ENCODE measurements around the gene MVP. TPM values are rescaled to one million over a fixed set of nuclear protein-coding genes. Genes with fewer than 3 reads are reported as not detected.
A peak's percentile ranks its signal among the peaks of the same experiment; 100 is the strongest.

MVP gene
- total RNA-seq, 2 experiments from 2014 or later = 110 to 123 TPM

GRCh38 chr16:29813644-29814562 lies 6.4 kb upstream of the MVP start:
- Mint-ChIP-seq H3K9me3 (ENCODE audit: low read depth) (no peaks in the 10 kb centered on the region), H3K4me1 (peaks cover 66% of the 10 kb centered on the region), H3K27me3 (peaks cover 12% of the 10 kb centered on the region), H3K27ac (no peak overlapping the region), H3K4me3 (no peak overlapping the region), H3K36me3 (peaks cover 29% of the 10 kb centered on the region)
- no peak for ATAC-seq
- CTCF ChIA-PET = interaction anchor here (0.8 to 16.1 kb wide), 3 partner anchors 35 to 113 kb away, joined by 3 to 192 read pairs (median 3); no protein-coding TSS in a partner anchor
- no peak for DNase-seq

DNA sequence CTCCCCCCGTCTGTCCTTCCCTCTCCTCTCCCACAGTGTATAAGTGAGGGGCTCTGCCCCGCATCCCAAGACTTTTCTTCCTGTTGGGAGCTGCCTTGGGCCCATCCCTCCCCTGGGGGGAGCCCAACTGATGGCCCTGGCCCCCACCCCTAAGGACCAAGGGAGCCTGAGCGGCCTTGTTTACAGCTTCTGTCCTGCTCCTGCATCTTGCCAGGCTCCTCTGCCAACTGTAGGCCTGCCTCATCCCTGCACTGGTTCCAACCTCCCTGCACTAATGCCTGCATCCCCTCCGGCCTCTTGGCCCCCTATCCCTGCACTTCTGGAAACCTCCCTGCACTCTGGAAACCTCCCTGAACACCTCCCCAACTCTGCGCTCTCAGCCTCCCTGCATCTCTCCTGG lies 5.7 kb upstream of the MVP start:
- H3K4me3 Mint-ChIP-seq = peak overlapping the region; percentile 99
- CTCF ChIA-PET = interaction anchor here (4.4 to 16.1 kb wide), 2 partner anchors 25 to 35 kb away, joined by 34 to 192 read pairs; partner anchors contain the start of gene KIF22
- DNase-seq (no peak), ATAC-seq (no peak)
- peaks cover 12% of the 10 kb centered on the region for H3K27me3 Mint-ChIP-seq
- H3K36me3 Mint-ChIP-seq = peaks cover 30% of the 10 kb centered on the region
- H3K4me1 Mint-ChIP-seq = peaks cover 67% of the 10 kb centered on the region
- peak overlapping the region; percentile 88 for H3K27ac Mint-ChIP-seq
- H3K9me3 Mint-ChIP-seq (ENCODE audit: low read depth) = no peaks in the 10 kb centered on the region

DNA sequence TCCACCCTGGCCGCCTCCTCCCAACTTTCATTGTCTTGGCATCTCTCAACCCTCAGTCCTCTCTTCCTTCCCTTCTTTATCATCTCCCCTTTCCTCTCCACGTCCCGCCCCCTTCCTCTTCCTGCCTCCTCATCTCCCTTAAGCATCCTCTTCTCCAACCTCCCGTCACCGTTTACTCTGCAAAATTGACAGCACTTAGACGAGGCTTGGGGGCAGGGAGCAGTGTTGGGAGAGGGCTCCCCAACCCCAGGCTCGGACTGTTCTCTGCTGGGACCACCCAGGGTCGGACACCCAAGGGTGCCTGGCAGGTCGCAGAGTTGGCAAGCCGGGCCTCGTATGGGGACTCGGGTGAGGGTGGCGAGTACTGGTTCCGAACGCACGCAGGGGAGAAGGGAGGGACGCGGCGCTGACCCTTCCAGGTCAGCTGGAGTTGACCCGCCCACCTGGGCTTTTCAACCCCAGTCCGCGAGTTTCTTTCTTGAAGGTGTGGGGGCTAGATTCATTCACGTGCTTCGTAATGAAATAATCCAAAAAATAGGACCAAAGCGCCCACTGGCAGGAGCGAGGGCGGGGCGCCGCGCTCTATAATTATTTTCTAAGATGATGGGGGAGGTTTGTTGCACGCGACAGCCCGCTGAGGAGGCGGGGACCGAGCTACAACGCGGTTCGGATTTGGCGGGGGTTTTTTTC lies 5.1 kb upstream of the MVP start:
- CTCF ChIA-PET = interaction anchor here (0.6 to 16.1 kb wide), 26 partner anchors 8 to 241 kb away, joined by 3 to 192 read pairs (median 5); partner anchors contain the start of genes C16orf54, KCTD13, KIF22 and MAZ

GRCh38 chr16:29815793-29816693 lies 4.2 kb upstream of the MVP start, which contains the start of gene PAGR1:
Gene PAGR1, plus strand, starts transcription at chr16:29816152. Its CDS starts 374 bp downstream, at chr16:29816526.
- Mint-ChIP-seq H3K27me3 (peaks cover 12% of the 10 kb centered on the region), H3K9me3 (ENCODE audit: low read depth) (no peaks in the 10 kb centered on the region), H3K36me3 (peaks cover 27% of the 10 kb centered on the region), H3K4me1 (peaks cover 65% of the 10 kb centered on the region), H3K4me3 (peak within 1 kb of the TSS; percentile 99), H3K27ac (peak within 1 kb of the TSS; percentile 88)
- ATAC-seq = peak; percentile 79
- DNase-seq = peak; percentile 99
- CTCF ChIA-PET = interaction anchor here (0.6 to 16.1 kb wide), 33 partner anchors 9 to 240 kb away, joined by 3 to 192 read pairs (median 5); partner anchors contain the start of genes C16orf54, KCTD13, KIF22 and MAZ

More for the DNA sequence above, 5.1 kb upstream of the MVP start:
- ATAC-seq (no peak), DNase-seq (peak; percentile 72)
- H3K36me3 Mint-ChIP-seq = peaks cover 30% of the 10 kb centered on the region
- peaks cover 68% of the 10 kb centered on the region for H3K4me1 Mint-ChIP-seq
- peak overlapping the region; percentile 88 for H3K27ac Mint-ChIP-seq
- peak overlapping the region; percentile 99 for H3K4me3 Mint-ChIP-seq
- peaks cover 12% of the 10 kb centered on the region for H3K27me3 Mint-ChIP-seq
- no peaks in the 10 kb centered on the region for H3K9me3 Mint-ChIP-seq (ENCODE audit: low read depth)

GRCh38 chr16:29816694-29817441 lies 3.4 kb upstream of the MVP start:
- CTCF ChIA-PET = interaction anchor here (0.6 to 16.1 kb wide), 23 partner anchors 9 to 237 kb away, joined by 3 to 192 read pairs (median 6); partner anchors contain the start of genes KIF22, MAZ and TMEM219
- Mint-ChIP-seq H3K36me3 (peaks cover 28% of the 10 kb centered on the region), H3K27ac (peak overlapping the region; percentile 88), H3K4me3 (peak overlapping the region; percentile 99), H3K4me1 (peaks cover 62% of the 10 kb centered on the region), H3K9me3 (ENCODE audit: low read depth) (no peaks in the 10 kb centered on the region), H3K27me3 (peaks cover 9% of the 10 kb centered on the region)
- ATAC-seq = peak; percentile 41
- peak; percentile 84 for DNase-seq

- CTCF ChIA-PET = interaction anchor here (1.2 to 16.1 kb wide), 7 partner anchors 8 to 117 kb away, joined by 3 to 192 read pairs (median 43); partner anchors contain the start of genes KIF22 and MAZ
- DNase-seq (no peak), ATAC-seq (no peak)
- Mint-ChIP-seq H3K4me1 (peaks cover 64% of the 10 kb centered on the region), H3K9me3 (ENCODE audit: low read depth) (no peaks in the 10 kb centered on the region), H3K4me3 (peak overlapping the region; percentile 64), H3K27me3 (peaks cover 2% of the 10 kb centered on the region), H3K36me3 (peaks cover 31% of the 10 kb centered on the region), H3K27ac (peak overlapping the region; percentile 71)
These were observed 2.2 kb upstream of the MVP start for GRCh38 chr16:29818082-29818481.

GRCh38 chr16:29819506-29819905 lies 756 bp upstream of the MVP start:
- Mint-ChIP-seq H3K27me3 (no peaks in the 10 kb centered on the region), H3K4me1 (peaks cover 62% of the 10 kb centered on the region), H3K4me3 (peak overlapping the region; percentile 91), H3K27ac (peak overlapping the region; percentile 88), H3K36me3 (peaks cover 31% of the 10 kb centered on the region), H3K9me3 (ENCODE audit: low read depth) (no peaks in the 10 kb centered on the region)
- CTCF ChIA-PET = interaction anchor here (1.0 to 16.1 kb wide), 9 partner anchors 8 to 212 kb away, joined by 4 to 192 read pairs (median 12); partner anchors contain the start of genes KIF22, MAZ and TLCD3B
- ATAC-seq = no peak
- DNase-seq = no peak

- Mint-ChIP-seq H3K27ac (peak overlapping the region; percentile 88), H3K4me1 (peaks cover 65% of the 10 kb centered on the region), H3K9me3 (ENCODE audit: low read depth) (no peaks in the 10 kb centered on the region), H3K4me3 (peak overlapping the region; percentile 91), H3K27me3 (no peaks in the 10 kb centered on the region), H3K36me3 (peaks cover 34% of the 10 kb centered on the region)
- peak; percentile 16 for ATAC-seq
- CTCF ChIA-PET = interaction anchor here (1.0 to 16.1 kb wide), 10 partner anchors 9 to 211 kb away, joined by 3 to 192 read pairs (median 8); partner anchors contain the start of genes C16orf92, KIF22, MAZ and PRRT2
- peak; percentile 76 for DNase-seq
These were observed 724 bp downstream of the MVP start for GRCh38 chr16:29820730-29821642.

DNA sequence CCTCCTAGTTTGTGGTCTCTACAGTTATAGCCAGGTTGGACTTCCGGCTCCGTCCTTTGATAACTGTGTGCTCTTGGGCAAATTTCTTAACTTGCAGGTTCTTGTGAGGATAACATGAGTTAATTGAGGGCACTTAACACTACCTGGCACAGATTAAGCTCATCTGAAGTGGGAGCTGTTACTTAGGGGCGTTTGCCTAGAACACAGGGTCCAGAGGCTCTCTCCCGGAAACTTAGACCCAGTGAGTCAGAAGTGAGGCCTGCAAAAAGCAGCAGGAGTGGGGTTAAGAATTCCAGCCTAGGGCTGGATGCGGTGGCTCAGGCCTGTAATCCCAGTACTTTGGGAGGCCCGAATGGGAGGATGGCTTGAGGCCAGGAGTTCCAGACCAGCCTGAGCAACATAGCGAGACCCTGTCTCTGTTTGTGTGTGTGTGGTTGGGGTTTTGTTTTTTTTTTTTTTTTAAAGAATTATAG lies 1.4 kb downstream of the MVP start:
- Mint-ChIP-seq H3K27me3 (no peaks in the 10 kb centered on the region), H3K36me3 (peaks cover 34% of the 10 kb centered on the region), H3K4me1 (peaks cover 72% of the 10 kb centered on the region), H3K27ac (peak overlapping the region; percentile 88), H3K9me3 (ENCODE audit: low read depth) (no peaks in the 10 kb centered on the region), H3K4me3 (peak overlapping the region; percentile 91)
- no peak for ATAC-seq
- no peak for DNase-seq
- CTCF ChIA-PET = interaction anchor here (0.7 to 16.1 kb wide), 8 partner anchors 9 to 201 kb away, joined by 3 to 192 read pairs (median 8); partner anchors contain the start of genes C16orf92, KIF22, MAZ and PRRT2

DNA sequence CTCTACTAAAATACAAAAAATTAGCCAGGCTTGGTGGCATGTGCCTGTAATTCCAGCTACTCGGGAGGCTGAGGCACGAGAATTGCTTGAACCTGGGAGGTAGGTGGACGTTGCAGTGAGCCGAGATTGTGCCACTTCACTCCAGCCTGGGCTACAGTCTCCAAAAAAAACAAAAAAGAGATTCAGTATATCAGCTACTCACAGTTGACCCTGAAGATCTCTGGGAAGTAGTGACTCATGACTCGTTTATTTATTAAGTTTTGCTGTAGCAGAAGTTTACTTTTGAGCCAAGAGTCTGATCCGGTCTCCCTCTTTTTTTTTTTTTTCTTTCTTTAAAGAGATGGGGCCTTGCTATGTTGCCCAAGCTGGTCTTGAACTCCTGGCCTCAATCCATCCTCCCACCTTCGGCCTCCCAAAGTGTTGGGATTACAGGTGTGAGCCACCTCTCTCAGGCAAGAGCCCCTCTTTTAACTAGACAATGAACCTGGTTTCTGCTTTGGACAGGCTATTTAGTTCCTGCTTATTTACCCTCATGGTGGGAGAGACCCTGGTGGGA lies 4.4 kb downstream of the MVP start:
- Mint-ChIP-seq H3K36me3 (peaks cover 23% of the 10 kb centered on the region), H3K9me3 (ENCODE audit: low read depth) (no peaks in the 10 kb centered on the region), H3K4me1 (peaks cover 55% of the 10 kb centered on the region), H3K4me3 (peak overlapping the region; percentile 24), H3K27me3 (no peaks in the 10 kb centered on the region), H3K27ac (peak overlapping the region; percentile 81)
- CTCF ChIA-PET = interaction anchor here (1.2 to 16.1 kb wide), 5 partner anchors 7 to 207 kb away, joined by 3 to 192 read pairs (median 11); partner anchors contain the start of genes HIRIP3, INO80E, KIF22 and PAGR1
- ATAC-seq (no peak), DNase-seq (no peak)

Measured in activated CD8-positive, alpha-beta memory T cell treated with anti-CD3 and anti-CD28 coated beads, Interleukin-2, amount 10 ng/mL, durations not matched to agents 7 days and 5 days (primary cell).